SH-SY5Y (cell line): ENCODE data around the gene SMIM13.

ENCODE experiments used
- GATA2 ChIP-seq: IDR thresholded peaks from 2 replicates; pipeline ENCODE4 v1.6.1; 2011; ENCODE audit warnings: mild to moderate bottlenecking, low read depth, low read length
- GATA3 ChIP-seq: IDR thresholded peaks from 2 replicates; pipeline ENCODE4 v1.6.1; 2011; ENCODE audit warnings: low read depth, mild to moderate bottlenecking, low read length, moderate library complexity

SMIM13 gene

DNA sequence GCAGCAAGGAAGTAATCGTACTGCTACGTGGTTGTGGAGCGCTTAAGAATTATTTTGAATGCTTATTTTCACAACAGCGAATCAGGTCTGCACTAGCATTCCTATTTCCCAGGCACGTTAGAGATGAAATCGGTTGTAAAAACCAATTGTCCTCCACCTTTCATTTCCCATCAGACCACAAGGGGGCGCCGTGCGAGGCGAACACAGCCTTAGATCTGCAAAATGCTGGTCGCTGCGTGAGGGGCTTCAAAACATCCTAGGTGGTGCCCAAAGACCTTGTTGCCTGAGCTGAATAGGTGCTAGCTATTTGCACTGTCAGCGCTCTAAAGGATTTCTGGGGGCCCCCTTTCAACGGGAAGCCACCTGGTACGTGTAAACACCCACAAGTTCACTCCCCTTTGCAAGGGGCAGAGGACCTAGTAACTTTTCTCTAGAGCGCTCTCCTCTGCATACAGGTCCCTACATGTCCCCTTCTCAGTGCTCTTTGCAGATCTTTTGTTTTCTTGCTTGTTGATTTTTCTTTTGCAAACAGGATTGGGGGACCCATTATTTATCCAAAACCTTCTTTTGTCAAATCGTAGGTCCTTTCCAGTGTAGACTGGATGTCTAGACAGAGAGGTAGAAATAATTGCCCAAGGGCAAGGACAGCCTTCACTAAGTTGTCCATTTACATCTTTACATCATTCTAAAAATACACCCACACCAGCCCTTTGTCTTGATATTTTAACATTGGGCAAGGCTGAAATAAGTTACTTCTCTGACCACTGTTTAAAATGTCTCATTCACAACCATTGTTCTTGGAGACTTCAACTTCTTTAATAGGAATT, 79.1 kb downstream of the SMIM13 start:
- TF ChIP-seq GATA3: no peak
- TF ChIP-seq GATA2: no peak

- no peak for TF ChIP-seq GATA3
- no peak for TF ChIP-seq GATA2
Measured at GRCh38 chr6:11174242-11174611, 80.6 kb downstream of the SMIM13 start.

DNA sequence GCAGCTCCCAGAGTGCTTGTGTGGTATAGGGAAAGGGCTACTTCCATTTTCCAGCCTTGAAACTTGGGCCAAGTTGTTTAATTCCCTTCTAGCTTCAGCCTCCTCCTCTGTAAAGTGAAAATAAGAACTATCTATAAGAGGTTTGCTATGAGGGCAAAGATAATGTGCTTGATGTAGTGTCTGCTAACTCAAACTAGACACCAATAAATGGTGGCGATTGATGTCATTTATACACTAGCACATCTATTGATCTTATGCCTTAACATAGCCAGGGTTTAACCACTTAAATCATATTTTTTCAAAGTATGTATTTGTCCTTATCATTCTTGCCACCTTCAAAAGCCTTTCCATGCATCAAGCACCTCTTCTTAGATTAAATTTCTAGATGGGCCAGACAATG, 83.6 kb downstream of the SMIM13 start:
- no peak for TF ChIP-seq GATA3
- TF ChIP-seq GATA2: no peak

GRCh38 chr6:11179088-11179418, 85.4 kb downstream of the SMIM13 start:
- TF ChIP-seq GATA2 (no peak), GATA3 (no peak)

DNA sequence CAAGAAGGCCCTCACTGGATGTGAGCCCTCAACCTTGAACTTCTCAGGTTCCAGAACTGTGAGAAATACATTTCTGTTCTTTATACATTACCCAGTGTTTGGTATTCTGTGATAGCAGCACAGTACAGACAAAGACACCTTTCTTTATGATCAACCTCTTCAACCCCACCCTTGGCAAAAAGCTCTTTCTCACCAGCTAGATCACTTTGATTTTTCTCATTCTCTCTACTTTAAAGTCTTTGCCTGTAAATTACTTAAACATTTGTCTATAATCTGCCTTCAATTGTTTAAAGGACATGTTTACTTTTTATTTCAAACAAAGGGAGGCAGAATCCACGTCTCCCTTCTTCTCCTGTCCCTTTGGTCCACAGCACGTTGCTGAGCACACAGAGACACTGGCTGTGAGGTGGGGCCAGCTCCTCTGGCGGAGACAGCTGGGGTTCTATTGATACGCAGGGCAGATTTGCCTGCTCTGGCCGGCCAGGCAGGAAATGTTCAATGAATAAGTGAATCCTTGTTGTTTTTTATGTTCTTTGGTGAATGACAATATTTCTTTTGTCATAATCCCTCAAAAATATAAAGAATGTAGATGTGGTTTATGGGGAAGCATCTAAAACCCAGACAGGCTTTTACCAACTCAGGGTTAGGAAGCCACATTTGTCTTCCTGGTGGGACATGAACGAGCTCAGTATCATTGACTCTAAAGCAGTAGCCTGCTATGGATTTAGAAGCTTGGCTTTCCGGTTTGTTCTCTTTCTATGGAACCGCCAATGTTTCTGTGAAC, 86.0 kb downstream of the SMIM13 start:
- TF ChIP-seq GATA2 (no peak), GATA3 (no peak)

GRCh38 chr6:11181478-11182136, 88.0 kb downstream of the SMIM13 start:
- TF ChIP-seq GATA2: no peak
- no peak for TF ChIP-seq GATA3

GRCh38 chr6:11183761-11184362, 90.2 kb downstream of the SMIM13 start:
- no peak for TF ChIP-seq GATA2
- TF ChIP-seq GATA3: no peak

- TF ChIP-seq GATA2 (no peak), GATA3 (no peak)
Measured at GRCh38 chr6:11185204-11185842, 91.7 kb downstream of the SMIM13 start.

- no peak for TF ChIP-seq GATA2
- no peak for TF ChIP-seq GATA3
Measured at GRCh38 chr6:11187301-11187700, 93.7 kb downstream of the SMIM13 start.
